Measurements from ENCODE around the gene SV2C.
A peak's percentile ranks its signal among the peaks of the same experiment; 100 is the strongest.

The SV2C gene

GRCh38 chr5:76165711-76166374 lies 82.7 kb downstream of the SV2C start:
- no peak for DNase-seq

- DNase-seq = no peak
Measured at GRCh38 chr5:76166886-76167576, 83.8 kb downstream of the SV2C start.

- DNase-seq = no peak
Measured at GRCh38 chr5:76169146-76169905, 86.1 kb downstream of the SV2C start.

- no peak for DNase-seq
Measured at GRCh38 chr5:76174101-76174500, 90.9 kb downstream of the SV2C start.

- DNase-seq = peak; percentile 74
Measured at GRCh38 chr5:76175051-76175666, 92.0 kb downstream of the SV2C start.

GRCh38 chr5:76175821-76176403 lies 92.7 kb downstream of the SV2C start:
- DNase-seq = no peak

- DNase-seq = no peak
Measured at GRCh38 chr5:76177978-76178377, 94.8 kb downstream of the SV2C start.

- no peak for DNase-seq
Measured at GRCh38 chr5:76178913-76179312, 95.7 kb downstream of the SV2C start.

- DNase-seq = no peak
Measured at GRCh38 chr5:76180814-76181805, 97.9 kb downstream of the SV2C start.

- DNase-seq = no peak
Measured at GRCh38 chr5:76187386-76187785, 104.2 kb downstream of the SV2C start.

GRCh38 chr5:76190356-76190755 lies 107.2 kb downstream of the SV2C start:
- no peak for DNase-seq

- DNase-seq = no peak
Measured at GRCh38 chr5:76192837-76193236, 109.7 kb downstream of the SV2C start.

- DNase-seq = no peak
Measured at GRCh38 chr5:76193635-76194034, 110.5 kb downstream of the SV2C start.

- no peak for DNase-seq
Measured at GRCh38 chr5:76194340-76194739, 111.2 kb downstream of the SV2C start.

GRCh38 chr5:76196457-76196856 lies 113.3 kb downstream of the SV2C start:
- no peak for DNase-seq

GRCh38 chr5:76196886-76197489 lies 113.8 kb downstream of the SV2C start:
- no peak for DNase-seq

- DNase-seq = no peak
Measured at GRCh38 chr5:76197726-76198125, 114.5 kb downstream of the SV2C start.

- no peak for DNase-seq
Measured at GRCh38 chr5:76199336-76200318, 116.4 kb downstream of the SV2C start.

- DNase-seq = no peak
Measured at GRCh38 chr5:76202182-76202581, 119.0 kb downstream of the SV2C start.

- DNase-seq = no peak
Measured at GRCh38 chr5:76204191-76204590, 121.0 kb downstream of the SV2C start.
